Gastrocnemius medialis (tissue), 4 donors: ENCODE measurements around the gene ENTHD1. TPM values are rescaled to one million over a fixed set of nuclear protein-coding genes. Genes with fewer than 3 reads are reported as not detected.

Experiments
- ATAC-seq, 2 donors: fragments of 150-250 bp; one replicate each; pipeline ENCODE4 v1.9.1; 2016
- DNase-seq, 2 donors: peaks; one replicate each; pipeline ENCODE4 v3.0.0-alpha.2; 2019
- H3K27ac ChIP-seq, 4 donors: fragments of 200-600 bp; sonication (generic); 1 replicate in 1 of 4; 2 replicates in 3 of 4; pipeline ENCODE4 v1.5.1; 2016 to 2018; ENCODE audit warnings: mild to moderate bottlenecking in 2 of 4, moderate library complexity in 1 of 4
- H3K27me3 ChIP-seq, 3 donors: fragments of 200-600 bp; sonication (generic) in 2 of 3; 1 replicate in 1 of 3; 2 replicates in 2 of 3; pipeline versions ENCODE4 v1.5.1 to v1.6.0; 2016 to 2019; ENCODE audit warnings: mild to moderate bottlenecking in 1 of 3, moderate library complexity in 1 of 3
- H3K36me3 ChIP-seq, 2 donors: fragments of 200-600 bp; sonication (generic) in 1 of 2; one replicate each; pipeline ENCODE4 v1.5.1; 2017 to 2018
- H3K4me1 ChIP-seq, 2 donors: fragments of 200-600 bp; sonication (generic) in 1 of 2; one replicate each; pipeline ENCODE4 v1.5.1; 2016 to 2017; ENCODE audit warnings: mild to moderate bottlenecking in 2 of 2
- H3K4me3 ChIP-seq, 4 donors: fragments of 200-600 bp; sonication (generic) in 3 of 4; 1 replicate in 1 of 4; 2 replicates in 3 of 4; pipeline ENCODE4 v1.5.1; 2016 to 2019; ENCODE audit warnings: mild to moderate bottlenecking in 2 of 4
- H3K9me3 ChIP-seq, 3 donors: fragments of 200-600 bp; sonication (generic) in 2 of 3; 1 replicate in 1 of 3; 2 replicates in 2 of 3; pipeline ENCODE4 v1.5.1; 2016 to 2019
- CTCF ChIP-seq, 5 experiments: fragments of 450-650 bp in 3 of 5; fragments of 200-600 bp in 2 of 5; sonication (generic) in 2 of 5; IDR thresholded peaks in 4 of 5; conservative IDR thresholded peaks in 1 of 5; 1 replicate in 4 of 5; 2 replicates in 1 of 5; pipeline ENCODE4 v1.5.1; 2016 to 2019; ENCODE audit warnings: antibody characterized with exemption in 5 of 5, mild to moderate bottlenecking in 3 of 5, moderate library complexity in 3 of 5
- POLR2A ChIP-seq, 2 donors: fragments of 450-650 bp; IDR thresholded peaks; one replicate each; pipeline ENCODE4 v1.6.1; 2017; ENCODE audit warnings: antibody characterized with exemption in 2 of 2, mild to moderate bottlenecking in 2 of 2, moderate library complexity in 2 of 2
- in situ Hi-C, 4 donors: fragments of 200-750 bp; cut with MboI; loops; one replicate each; pipeline versions ENCODE4 v1.15.0 to v1.8.0; 2017; ENCODE audit warnings: low sequenced_read_pairs in 4 of 4
- intact Hi-C: fragments of 100-400 bp; cut with DNase I; formaldehyde crosslinking; loops from one replicate; pipeline ENCODE4 v1.15.1; 2023; ENCODE audit warnings: low total_unique reads
- total RNA-seq, 4 donors: library from RNA; depleted of rRNA; stranded (reverse); fragments of >200 nt; gene quantifications; one replicate each; pipeline versions ENCODE4 v1.1.0 to v1.2.3, GENCODE V29; 2016

The ENTHD1 gene
- total RNA-seq, 4 donors from 2014 or later: not detected

GRCh38 chr22:39721206-39722031 lies 172.1 kb downstream of the ENTHD1 start:
- Histone ChIP-seq H3K36me3 (no peaks in the 10 kb centered on the region), H3K27ac (no peak overlapping the region), H3K4me3 (no peak overlapping the region), H3K9me3 (no peaks in the 10 kb centered on the region), H3K27me3 (no peaks in the 10 kb centered on the region), H3K4me1 (no peaks in the 10 kb centered on the region)
- intact Hi-C loops: no loop called here
- DNase-seq (no peak), ATAC-seq (no peak)
- no peak for TF ChIP-seq POLR2A (IDR thresholded peaks at IDR 0.05)
- no peak for TF ChIP-seq CTCF (IDR thresholded peaks at IDR 0.05 in 4 of 5, conservative IDR thresholded peaks at IDR 0.05 in 1 of 5)
- in situ Hi-C loops: no loop called here

GRCh38 chr22:39719559-39720450 lies 173.8 kb downstream of the ENTHD1 start:
- Histone ChIP-seq H3K9me3 (no peaks in the 10 kb centered on the region), H3K36me3 (no peaks in the 10 kb centered on the region), H3K4me1 (no peaks in the 10 kb centered on the region), H3K27ac (no peak overlapping the region), H3K4me3 (no peak overlapping the region), H3K27me3 (no peaks in the 10 kb centered on the region)
- TF ChIP-seq POLR2A (IDR thresholded peaks at IDR 0.05) (no peak), CTCF (IDR thresholded peaks at IDR 0.05 in 4 of 5, conservative IDR thresholded peaks at IDR 0.05 in 1 of 5) (no peak)
- intact Hi-C loops (no loop called here), in situ Hi-C loops (no loop called here)
- no peak for ATAC-seq
- no peak for DNase-seq

GRCh38 chr22:39718921-39719475 lies 174.6 kb downstream of the ENTHD1 start:
- no peak overlapping the region for H3K27ac ChIP-seq
- TF ChIP-seq CTCF (IDR thresholded peaks at IDR 0.05 in 4 of 5, conservative IDR thresholded peaks at IDR 0.05 in 1 of 5) (no peak), POLR2A (IDR thresholded peaks at IDR 0.05) (no peak)
- H3K4me1 ChIP-seq: no peaks in the 10 kb centered on the region
- no peak overlapping the region for H3K4me3 ChIP-seq
- DNase-seq (no peak), ATAC-seq (no peak)
- in situ Hi-C loops (no loop called here), intact Hi-C loops (no loop called here)
- H3K36me3 ChIP-seq: no peaks in the 10 kb centered on the region
- no peaks in the 10 kb centered on the region for H3K27me3 ChIP-seq
- H3K9me3 ChIP-seq: no peaks in the 10 kb centered on the region

- DNase-seq: no peak
These were observed 175.4 kb downstream of the ENTHD1 start for GRCh38 chr22:39718206-39718605.

GRCh38 chr22:39717099-39717498 lies 176.5 kb downstream of the ENTHD1 start:
- no peaks in the 10 kb centered on the region for H3K9me3 ChIP-seq
- no peaks in the 10 kb centered on the region for H3K36me3 ChIP-seq
- in situ Hi-C loops (no loop called here), intact Hi-C loops (no loop called here)
- no peaks in the 10 kb centered on the region for H3K4me1 ChIP-seq
- no peak overlapping the region for H3K4me3 ChIP-seq
- no peaks in the 10 kb centered on the region for H3K27me3 ChIP-seq
- ATAC-seq (no peak), DNase-seq (no peak)
- TF ChIP-seq CTCF (IDR thresholded peaks at IDR 0.05 in 4 of 5, conservative IDR thresholded peaks at IDR 0.05 in 1 of 5) (no peak), POLR2A (IDR thresholded peaks at IDR 0.05) (no peak)
- no peak overlapping the region for H3K27ac ChIP-seq

More at GRCh38 chr22:39718206-39718605, 175.4 kb downstream of the ENTHD1 start:
- Histone ChIP-seq H3K27ac (no peak overlapping the region), H3K4me3 (no peak overlapping the region), H3K36me3 (no peaks in the 10 kb centered on the region), H3K9me3 (no peaks in the 10 kb centered on the region), H3K27me3 (no peaks in the 10 kb centered on the region), H3K4me1 (no peaks in the 10 kb centered on the region)
- TF ChIP-seq POLR2A (IDR thresholded peaks at IDR 0.05): no peak
- no peak for ATAC-seq
- intact Hi-C loops (no loop called here), in situ Hi-C loops (no loop called here)
